Activated T-cell treated with anti-CD3 and anti-CD28 coated beads, Interleukin-2, amount 50 U/mL, for 4 hours (primary cell): ENCODE data around the gene MAP6. TPM values are rescaled to one million over a fixed set of nuclear protein-coding genes. Genes with fewer than 3 reads are reported as not detected.
A peak's percentile ranks its signal among the peaks of the same experiment; 100 is the strongest.
"Not testable (repeated sequence)": the region's sequence is repeated elsewhere in the genome, so short reads cannot be mapped to it uniquely, and the experiment has no call there.

Experiments used
- ATAC-seq, 2 donors: fragments of 200-7000 bp; cut with Tn5 transposase; one replicate each; pipeline ENCODE4 v1.10.0; 2021
- DNase-seq: peaks from one replicate; pipeline ENCODE4 v3.0.0-alpha.2; 2020
- H3K27me3 Mint-ChIP-seq: one replicate; pipeline ENCODE4 v1.8.0; 2021; ENCODE audit warnings: low read depth, mixed read lengths
- H3K36me3 Mint-ChIP-seq: one replicate; pipeline ENCODE4 v1.8.0; 2022; ENCODE audit warnings: mixed read lengths; ENCODE audit not compliant: insufficient read depth
- H3K4me1 Mint-ChIP-seq: one replicate; pipeline ENCODE4 v1.8.0; 2021; ENCODE audit warnings: low read depth, mixed read lengths
- H3K4me3 Mint-ChIP-seq: one replicate; pipeline ENCODE4 v1.8.0; 2021; ENCODE audit warnings: mild to moderate bottlenecking, moderate library complexity, mixed read lengths
- H3K9me3 Mint-ChIP-seq: one replicate; pipeline ENCODE4 v1.8.0; 2021; ENCODE audit warnings: mixed read lengths
- total RNA-seq, 3 donors: library from RNA; stranded (reverse); gene quantifications; one replicate each; pipeline ENCODE4 v1.2.1, GENCODE V29; 2021

Gene MAP6
- total RNA-seq, 3 donors from 2014 or later: not detected

GRCh38 chr11:75584659-75585292 lies 84.1 kb downstream of the MAP6 start:
- peak overlapping the region; percentile 75 for H3K4me3 Mint-ChIP-seq
- H3K9me3 Mint-ChIP-seq, H3K27me3 Mint-ChIP-seq, ATAC-seq, DNase-seq, H3K36me3 Mint-ChIP-seq: not testable (repeated sequence)
- peaks cover 15% of the 10 kb centered on the region for H3K4me1 Mint-ChIP-seq

DNA sequence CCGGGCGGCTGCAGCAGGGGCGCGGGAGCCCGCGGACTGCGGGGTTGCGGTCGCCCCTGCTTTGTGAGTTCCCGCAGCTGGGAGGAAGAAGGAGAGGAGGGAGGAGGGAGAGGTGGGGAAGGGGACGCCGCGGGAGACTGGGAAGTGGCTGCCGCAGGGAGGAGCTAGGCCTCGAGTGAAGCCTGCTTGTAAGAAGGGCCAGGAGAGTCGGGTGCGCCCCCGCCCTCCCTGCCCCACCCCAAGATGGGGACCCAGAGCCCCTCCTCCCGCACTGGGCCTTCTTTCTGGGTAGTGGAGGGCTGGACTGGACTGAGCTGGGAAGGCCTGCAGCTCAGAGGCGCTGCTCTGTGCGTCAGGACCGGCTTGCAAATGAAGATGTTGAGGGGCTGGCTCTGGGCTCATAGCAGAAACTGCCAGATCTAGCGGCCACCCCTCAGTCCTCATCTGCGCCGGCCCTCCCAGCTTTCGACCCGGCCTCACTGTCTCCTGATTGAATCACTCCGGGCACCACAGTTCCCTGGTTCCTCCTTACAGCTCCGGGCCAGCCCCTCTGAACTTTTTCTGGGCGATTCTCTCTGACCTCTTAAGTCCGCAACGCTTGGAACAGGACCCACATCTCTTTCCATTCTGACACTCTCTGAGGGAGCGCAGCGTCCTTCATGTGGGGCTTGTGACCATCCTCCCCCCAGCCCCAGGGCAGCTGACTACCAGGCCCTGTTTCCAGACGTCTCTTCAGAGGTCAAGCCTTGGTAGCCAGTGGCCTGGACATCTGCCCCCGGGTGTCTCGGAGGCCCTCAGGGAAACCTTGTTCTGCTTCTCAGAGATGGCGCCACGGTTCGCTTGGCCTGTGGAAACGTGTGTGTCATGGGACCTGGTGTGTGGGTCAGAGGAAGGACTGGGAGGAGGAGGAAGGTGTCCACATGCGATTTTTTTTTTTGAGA lies 84.8 kb downstream of the MAP6 start:
- no peaks in the 10 kb centered on the region for H3K27me3 Mint-ChIP-seq
- H3K4me3 Mint-ChIP-seq: peak overlapping the region; percentile 75
- peak; percentile 18 to 27 for ATAC-seq
- H3K36me3 Mint-ChIP-seq: no peaks in the 10 kb centered on the region
- no peaks in the 10 kb centered on the region for H3K9me3 Mint-ChIP-seq
- peaks cover 15% of the 10 kb centered on the region for H3K4me1 Mint-ChIP-seq
- no peak for DNase-seq

DNA sequence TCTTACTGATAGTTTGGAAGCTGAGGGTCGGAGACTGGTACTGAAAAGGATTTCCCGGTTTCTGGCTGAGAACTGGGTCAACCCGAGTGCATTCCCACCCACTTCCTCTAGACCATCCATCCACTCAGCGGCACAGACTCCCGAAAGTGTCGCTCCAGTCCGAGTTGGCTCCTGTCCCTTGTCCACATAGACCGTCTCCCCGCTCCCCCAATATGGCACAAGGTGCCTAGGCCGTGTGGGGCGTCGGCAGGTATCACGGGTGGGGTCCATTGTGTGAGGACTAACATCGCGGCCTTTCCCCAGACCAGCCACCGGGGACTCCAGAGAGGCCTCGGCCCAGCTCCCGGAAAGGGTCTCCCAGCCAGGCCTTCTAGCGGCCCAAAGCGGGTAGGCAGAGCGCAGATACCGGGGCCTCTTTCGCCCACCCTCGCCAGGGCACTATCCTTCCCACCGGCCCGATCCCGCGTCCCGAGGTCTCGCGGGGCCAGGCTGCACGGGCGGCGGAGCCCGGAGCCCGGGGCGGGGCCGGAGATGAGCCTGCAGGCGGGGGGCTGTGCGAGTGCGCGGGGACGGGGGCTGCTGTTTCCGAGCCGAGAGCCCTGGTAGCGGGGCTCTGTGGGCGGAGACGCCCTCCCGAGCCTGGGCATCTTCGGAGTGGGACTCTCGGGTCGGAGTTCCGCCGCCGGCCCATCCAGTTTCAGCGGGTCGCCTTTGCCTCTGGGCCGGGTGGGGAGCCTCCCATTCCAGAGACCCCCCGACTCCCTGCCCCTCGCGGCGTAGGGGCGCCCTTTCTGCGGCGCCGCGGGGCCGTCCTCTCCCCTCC lies 85.7 kb downstream of the MAP6 start:
- H3K27me3 Mint-ChIP-seq: no peaks in the 10 kb centered on the region
- ATAC-seq (peak; percentile 78 to 96), DNase-seq (peak; percentile 49)
- H3K36me3 Mint-ChIP-seq: no peaks in the 10 kb centered on the region
- H3K4me3 Mint-ChIP-seq: peak overlapping the region; percentile 78
- H3K9me3 Mint-ChIP-seq: no peaks in the 10 kb centered on the region
- peaks cover 15% of the 10 kb centered on the region for H3K4me1 Mint-ChIP-seq

GRCh38 chr11:75582506-75582894 lies 86.3 kb downstream of the MAP6 start:
- H3K4me1 Mint-ChIP-seq: peaks cover 15% of the 10 kb centered on the region
- no peaks in the 10 kb centered on the region for H3K36me3 Mint-ChIP-seq
- H3K9me3 Mint-ChIP-seq: no peaks in the 10 kb centered on the region
- DNase-seq (no peak), ATAC-seq (peak in 1 of 2 donors; percentile 18)
- H3K27me3 Mint-ChIP-seq: no peaks in the 10 kb centered on the region
- peak overlapping the region; percentile 78 for H3K4me3 Mint-ChIP-seq

GRCh38 chr11:75579841-75580240 lies 89.0 kb downstream of the MAP6 start:
- ATAC-seq (no peak), DNase-seq (no peak)
- Mint-ChIP-seq H3K4me3 (no peak overlapping the region), H3K36me3 (no peaks in the 10 kb centered on the region), H3K27me3 (no peaks in the 10 kb centered on the region), H3K9me3 (no peaks in the 10 kb centered on the region), H3K4me1 (peaks cover 24% of the 10 kb centered on the region)

DNA sequence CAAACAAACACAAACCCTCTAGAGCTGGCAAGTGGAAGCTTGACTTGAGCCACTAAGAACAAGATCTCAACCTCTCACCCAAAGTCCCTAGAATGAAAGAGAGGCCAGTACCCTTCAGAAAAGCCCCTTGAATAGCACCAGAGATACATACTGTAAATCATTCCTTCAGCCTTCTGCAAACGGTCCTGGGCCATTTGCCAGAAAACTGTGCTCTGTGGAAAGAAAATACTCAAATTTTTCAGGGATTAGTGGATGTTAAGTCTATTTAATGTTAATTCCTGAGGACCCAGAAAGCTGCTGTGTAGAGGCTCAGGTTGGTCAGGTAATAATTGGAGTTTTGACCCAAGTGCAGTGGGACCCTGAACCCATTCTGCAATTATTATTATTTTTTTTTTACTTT lies 89.9 kb downstream of the MAP6 start:
- H3K4me3 Mint-ChIP-seq: no peak overlapping the region
- no peaks in the 10 kb centered on the region for H3K9me3 Mint-ChIP-seq
- no peak for ATAC-seq
- no peaks in the 10 kb centered on the region for H3K36me3 Mint-ChIP-seq
- H3K4me1 Mint-ChIP-seq: peaks cover 21% of the 10 kb centered on the region
- DNase-seq: no peak
- H3K27me3 Mint-ChIP-seq: no peaks in the 10 kb centered on the region

DNA sequence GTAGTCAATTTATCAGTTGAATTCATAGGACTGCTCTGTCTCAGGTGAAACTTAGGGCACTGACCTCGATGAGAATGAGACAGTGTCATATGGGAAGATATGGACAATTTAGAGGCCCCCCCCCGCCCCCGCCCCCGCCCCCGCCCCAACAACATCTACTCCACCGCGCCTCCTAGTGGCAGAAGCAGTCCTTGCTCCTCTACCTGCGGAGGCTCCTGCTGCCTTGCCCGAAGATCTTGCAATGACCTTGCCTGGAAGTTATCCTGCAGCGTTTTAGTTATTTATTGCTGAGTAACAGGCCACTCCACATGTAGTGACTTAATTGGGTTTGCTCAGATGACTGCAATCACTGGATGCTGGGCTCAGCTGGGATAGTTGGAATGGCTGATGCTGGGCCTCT lies 91.6 kb downstream of the MAP6 start:
- Mint-ChIP-seq H3K36me3 (peaks cover 4% of the 10 kb centered on the region), H3K9me3 (no peaks in the 10 kb centered on the region), H3K4me1 (peaks cover 11% of the 10 kb centered on the region), H3K27me3 (no peaks in the 10 kb centered on the region), H3K4me3 (no peak overlapping the region)
- ATAC-seq (peak in 1 of 2 donors; percentile 46), DNase-seq (peak; percentile 64)

GRCh38 chr11:75576499-75576918 lies 92.3 kb downstream of the MAP6 start:
- Mint-ChIP-seq H3K9me3 (no peaks in the 10 kb centered on the region), H3K4me1 (peaks cover 9% of the 10 kb centered on the region), H3K27me3 (no peaks in the 10 kb centered on the region), H3K4me3 (no peak overlapping the region), H3K36me3 (peaks cover 4% of the 10 kb centered on the region)
- no peak for DNase-seq
- no peak for ATAC-seq

GRCh38 chr11:75576017-75576416 lies 92.8 kb downstream of the MAP6 start:
- Mint-ChIP-seq H3K27me3 (no peaks in the 10 kb centered on the region), H3K4me3 (no peak overlapping the region), H3K9me3 (no peaks in the 10 kb centered on the region), H3K4me1 (peaks cover 9% of the 10 kb centered on the region), H3K36me3 (peaks cover 4% of the 10 kb centered on the region)
- no peak for ATAC-seq
- no peak for DNase-seq

DNA sequence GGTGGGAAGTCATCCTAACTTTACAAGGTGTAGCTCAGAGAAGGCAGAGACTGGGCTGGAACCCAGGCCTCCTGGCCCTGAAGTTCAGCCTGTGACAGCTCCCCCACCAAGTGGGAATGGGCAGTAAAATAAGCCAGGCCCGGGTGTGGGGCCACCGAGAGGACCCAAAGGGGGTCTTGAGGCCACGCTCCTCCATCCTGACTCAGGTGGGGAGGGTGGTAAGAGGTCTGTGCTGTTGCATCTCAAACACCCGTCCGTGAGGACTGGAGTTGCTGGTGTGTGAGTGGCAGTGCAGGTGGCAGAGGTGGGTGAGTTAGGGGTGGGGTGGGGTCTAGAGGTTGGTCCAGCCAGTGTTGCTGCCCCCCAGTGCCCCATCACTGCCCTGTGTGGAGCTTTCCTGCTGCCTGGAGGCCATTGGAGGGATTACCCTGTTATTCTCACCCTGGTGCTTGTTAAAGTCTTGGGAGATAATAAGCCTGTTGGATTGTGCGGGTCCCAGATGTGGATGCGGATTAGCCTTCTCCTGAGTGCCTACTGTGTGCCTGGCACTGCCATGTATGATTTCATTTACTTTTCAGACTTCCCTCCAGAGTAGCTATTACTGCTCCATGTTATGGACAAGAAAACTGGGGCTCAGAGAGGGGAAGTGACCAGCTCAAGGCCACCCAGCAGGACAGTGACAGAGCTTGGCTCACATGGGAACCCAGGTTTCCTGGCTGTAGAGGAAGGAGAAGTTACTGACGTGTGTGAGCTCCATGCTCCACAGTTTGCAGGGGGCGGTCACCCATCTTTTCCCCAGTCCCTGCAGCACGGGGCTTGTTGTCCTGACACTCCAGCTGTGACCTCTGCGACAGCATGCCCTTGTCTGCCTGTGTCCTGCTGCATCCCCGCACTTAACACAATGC lies 93.9 kb downstream of the MAP6 start:
- Mint-ChIP-seq H3K4me1 (peaks cover 9% of the 10 kb centered on the region), H3K36me3 (peaks cover 6% of the 10 kb centered on the region), H3K27me3 (no peaks in the 10 kb centered on the region), H3K9me3 (no peaks in the 10 kb centered on the region), H3K4me3 (no peak overlapping the region)
- ATAC-seq: no peak
- no peak for DNase-seq

- no peaks in the 10 kb centered on the region for H3K27me3 Mint-ChIP-seq
- H3K4me3 Mint-ChIP-seq: no peak overlapping the region
- H3K9me3 Mint-ChIP-seq: no peaks in the 10 kb centered on the region
- peaks cover 12% of the 10 kb centered on the region for H3K36me3 Mint-ChIP-seq
- ATAC-seq: no peak
- H3K4me1 Mint-ChIP-seq: peaks cover 9% of the 10 kb centered on the region
- no peak for DNase-seq
Observed at GRCh38 chr11:75572744-75573143, 96.1 kb downstream of the MAP6 start.

GRCh38 chr11:75571625-75572024 lies 97.2 kb downstream of the MAP6 start:
- Mint-ChIP-seq H3K9me3 (no peaks in the 10 kb centered on the region), H3K27me3 (no peaks in the 10 kb centered on the region), H3K4me1 (peaks cover 7% of the 10 kb centered on the region), H3K36me3 (peaks cover 12% of the 10 kb centered on the region), H3K4me3 (no peak overlapping the region)
- no peak for DNase-seq
- no peak for ATAC-seq

DNA sequence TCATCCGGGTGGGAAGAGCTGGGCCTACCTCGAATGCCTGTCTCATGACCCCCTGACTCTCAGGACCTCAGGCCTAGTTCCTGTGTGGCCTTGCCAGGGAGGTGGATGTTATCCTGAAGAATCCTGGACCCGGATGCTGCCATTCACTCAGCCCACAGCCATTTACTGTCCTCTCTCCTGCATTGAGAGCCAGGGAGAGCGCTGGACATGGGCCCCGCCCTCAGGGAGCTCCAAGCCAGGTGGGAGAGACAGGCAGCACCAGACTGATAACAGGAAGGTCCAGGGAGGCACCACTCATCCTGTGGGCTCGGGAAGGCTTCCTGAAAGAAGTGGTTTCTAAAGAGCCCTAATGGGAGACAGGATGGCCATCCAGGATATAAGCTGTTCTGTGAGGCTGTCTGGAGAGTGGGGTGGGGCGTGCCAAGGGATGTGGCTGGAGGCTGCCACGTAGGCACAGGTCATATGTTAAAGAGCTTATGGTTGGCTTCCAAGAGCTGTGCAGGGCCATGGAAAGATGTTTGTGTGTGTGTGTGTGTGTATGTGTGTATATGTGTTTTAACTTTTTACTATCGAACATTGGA lies 98.2 kb downstream of the MAP6 start:
- H3K27me3 Mint-ChIP-seq: no peaks in the 10 kb centered on the region
- H3K36me3 Mint-ChIP-seq: peaks cover 15% of the 10 kb centered on the region
- no peak for ATAC-seq
- H3K9me3 Mint-ChIP-seq: no peaks in the 10 kb centered on the region
- DNase-seq: no peak
- peaks cover 4% of the 10 kb centered on the region for H3K4me1 Mint-ChIP-seq
- H3K4me3 Mint-ChIP-seq: no peak overlapping the region
